ENCODE data around the gene TMEM74B.

The TMEM74B gene

GRCh38 chr20:1205802-1206201 is 21.0 kb upstream of the TMEM74B start:
- Histone ChIP-seq H3K36me3 (ENCODE audit: control insufficient read depth, insufficient read depth, low read length) (no peaks in the 10 kb centered on the region), H3K4me3 (replicated peaks; ENCODE audit: low read depth, low read length) (no peak overlapping the region), H3K27me3 (replicated peaks; ENCODE audit: control insufficient read depth, insufficient read depth, low read length) (no peaks in the 10 kb centered on the region; the same call in none of the 2 replicates)
- TF ChIP-seq CTCF (IDR thresholded peaks at IDR 0.05; ENCODE audit: insufficient read depth, low read length, poor library complexity, severe bottlenecking) = no peak
- DNase-seq (ENCODE audit: extremely low read depth, insufficient read length) = no peak

DNA sequence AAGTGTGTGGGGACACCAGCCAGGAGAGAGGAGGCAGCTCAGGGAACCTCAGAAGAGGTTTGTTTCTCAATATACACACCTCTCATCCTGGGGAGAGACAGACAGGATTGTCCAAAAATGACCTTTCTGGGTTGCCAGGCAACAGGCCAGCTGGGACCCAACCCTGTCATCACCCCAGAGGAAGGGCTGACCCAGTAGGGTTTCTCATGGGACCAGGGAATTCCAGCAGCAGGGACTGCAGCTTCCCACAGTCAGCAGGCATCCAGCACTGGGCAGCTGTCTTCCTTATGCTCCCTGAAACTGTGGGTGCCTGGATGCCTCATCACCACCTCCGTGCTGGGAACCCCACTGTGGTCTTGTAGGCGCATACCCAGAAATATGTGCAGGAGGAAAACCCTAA is 19.8 kb upstream of the TMEM74B start:
- H3K36me3 ChIP-seq (ENCODE audit: control insufficient read depth, insufficient read depth, low read length) = no peaks in the 10 kb centered on the region
- no peak overlapping the region for H3K4me3 ChIP-seq (replicated peaks; ENCODE audit: low read depth, low read length)
- DNase-seq (ENCODE audit: extremely low read depth, insufficient read length) = no peak
- H3K27me3 ChIP-seq (replicated peaks; ENCODE audit: control insufficient read depth, insufficient read depth, low read length) = no peaks in the 10 kb centered on the region; the same call in none of the 2 replicates
- no peak for TF ChIP-seq CTCF (IDR thresholded peaks at IDR 0.05; ENCODE audit: insufficient read depth, low read length, poor library complexity, severe bottlenecking)

- no peak for DNase-seq (ENCODE audit: extremely low read depth, insufficient read length)
- no peak overlapping the region for H3K4me3 ChIP-seq (replicated peaks; ENCODE audit: low read depth, low read length)
- no peaks in the 10 kb centered on the region; the same call in none of the 2 replicates for H3K27me3 ChIP-seq (replicated peaks; ENCODE audit: control insufficient read depth, insufficient read depth, low read length)
- TF ChIP-seq CTCF (IDR thresholded peaks at IDR 0.05; ENCODE audit: insufficient read depth, low read length, poor library complexity, severe bottlenecking) = no peak
- no peaks in the 10 kb centered on the region for H3K36me3 ChIP-seq (ENCODE audit: control insufficient read depth, insufficient read depth, low read length)
Measured at GRCh38 chr20:1204113-1204512, 19.3 kb upstream of the TMEM74B start.

DNA sequence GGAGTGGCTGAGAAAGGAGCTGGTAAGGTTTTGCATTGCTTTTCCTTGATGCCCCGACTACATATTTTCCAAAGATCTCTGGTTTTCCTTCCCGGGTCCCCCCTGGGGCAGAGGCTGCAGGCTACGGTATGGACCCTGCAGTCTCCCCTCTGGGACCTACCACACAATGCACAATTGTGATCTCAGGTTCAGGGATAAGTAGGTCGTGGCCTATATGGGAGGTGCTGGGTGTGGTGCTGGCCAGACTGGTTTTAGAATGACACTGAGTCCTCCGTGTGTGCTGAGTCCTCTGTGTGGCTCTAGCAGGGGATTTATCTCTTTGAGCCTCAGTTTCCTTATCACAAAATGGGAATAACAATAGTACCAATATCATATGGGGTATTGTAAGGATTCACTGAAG is 18.8 kb upstream of the TMEM74B start:
- Histone ChIP-seq H3K27me3 (replicated peaks; ENCODE audit: control insufficient read depth, insufficient read depth, low read length) (no peaks in the 10 kb centered on the region; the same call in none of the 2 replicates), H3K4me3 (replicated peaks; ENCODE audit: low read depth, low read length) (no peak overlapping the region), H3K36me3 (ENCODE audit: control insufficient read depth, insufficient read depth, low read length) (no peaks in the 10 kb centered on the region)
- no peak for TF ChIP-seq CTCF (IDR thresholded peaks at IDR 0.05; ENCODE audit: insufficient read depth, low read length, poor library complexity, severe bottlenecking)
- no peak for DNase-seq (ENCODE audit: extremely low read depth, insufficient read length)

- no peak for DNase-seq (ENCODE audit: extremely low read depth, insufficient read length)
- H3K27me3 ChIP-seq (replicated peaks; ENCODE audit: control insufficient read depth, insufficient read depth, low read length) = no peaks in the 10 kb centered on the region; the same call in none of the 2 replicates
- no peak for TF ChIP-seq CTCF (IDR thresholded peaks at IDR 0.05; ENCODE audit: insufficient read depth, low read length, poor library complexity, severe bottlenecking)
Measured at GRCh38 chr20:1202762-1203504, 18.2 kb upstream of the TMEM74B start, which contains the start of gene C20orf202. TSS of gene C20orf202 (plus strand) at chr20:1203454. CDS start at chr20:1203586, 132 bp downstream.

More at GRCh38 chr20:1202762-1203504, 18.2 kb upstream of the TMEM74B start, which contains the start of gene C20orf202:
- no peaks in the 10 kb centered on the region for H3K36me3 ChIP-seq (ENCODE audit: control insufficient read depth, insufficient read depth, low read length)
- H3K4me3 ChIP-seq (replicated peaks; ENCODE audit: low read depth, low read length) = no peak within 1 kb of the TSS

Measured in GM06990 (cell line).